ENCODE measurements around the gene POFUT1.

DNA sequence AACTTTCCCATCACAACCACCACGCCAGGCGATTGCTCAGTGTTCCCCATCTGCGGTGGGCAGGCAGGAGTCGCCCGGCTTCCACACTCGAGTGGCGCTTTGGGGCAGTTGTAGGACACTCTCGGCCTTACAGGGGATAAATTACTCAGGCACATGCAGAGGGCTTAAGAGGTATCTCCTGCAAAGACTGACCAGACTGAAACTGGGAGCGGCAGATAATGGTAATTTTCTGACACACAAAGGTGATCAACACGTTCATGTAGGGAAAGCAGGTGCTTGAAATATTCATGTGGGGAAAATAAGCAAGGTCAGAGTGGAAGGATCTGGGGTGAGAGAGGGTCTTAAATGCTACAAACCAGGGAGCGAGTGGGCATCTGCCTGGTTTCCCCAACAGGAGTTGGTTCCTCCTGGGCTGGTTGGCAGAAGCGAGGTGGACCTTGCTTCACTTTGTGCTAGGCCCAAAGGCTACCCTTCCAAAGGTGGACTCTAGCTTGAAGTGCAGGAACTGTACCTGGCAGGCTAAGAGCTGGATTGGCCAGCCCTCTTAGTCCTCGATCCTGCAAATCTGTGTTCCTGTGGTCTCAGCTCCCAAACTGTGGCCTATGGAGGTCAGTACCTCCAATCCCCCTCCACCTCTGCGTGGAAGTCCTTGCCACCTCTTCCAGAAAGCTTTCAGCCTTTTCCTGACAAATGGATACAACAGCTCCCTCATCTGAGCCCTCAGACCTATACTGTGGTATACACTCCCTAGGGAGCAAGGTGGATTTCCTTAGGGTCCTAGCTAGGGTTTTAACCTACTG lies 16.9 kb upstream of the POFUT1 start:
- TF ChIP-seq, protein P1, sequence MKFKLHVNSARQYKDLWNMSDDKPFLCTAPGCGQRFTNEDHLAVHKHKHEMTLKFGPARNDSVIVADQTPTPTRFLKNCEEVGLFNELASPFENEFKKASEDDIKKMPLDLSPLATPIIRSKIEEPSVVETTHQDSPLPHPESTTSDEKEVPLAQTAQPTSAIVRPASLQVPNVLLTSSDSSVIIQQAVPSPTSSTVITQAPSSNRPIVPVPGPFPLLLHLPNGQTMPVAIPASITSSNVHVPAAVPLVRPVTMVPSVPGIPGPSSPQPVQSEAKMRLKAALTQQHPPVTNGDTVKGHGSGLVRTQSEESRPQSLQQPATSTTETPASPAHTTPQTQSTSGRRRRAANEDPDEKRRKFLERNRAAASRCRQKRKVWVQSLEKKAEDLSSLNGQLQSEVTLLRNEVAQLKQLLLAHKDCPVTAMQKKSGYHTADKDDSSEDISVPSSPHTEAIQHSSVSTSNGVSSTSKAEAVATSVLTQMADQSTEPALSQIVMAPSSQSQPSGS (IDR thresholded peaks at IDR 0.05; ENCODE audit: low read length), result no peak
- TF ChIP-seq EP300 (IDR thresholded peaks at IDR 0.05; ENCODE audit: borderline replicate concordance in 1 of 2, low read depth in 2 of 2, low read length in 2 of 2), result no peak
- TF ChIP-seq, protein P2, sequence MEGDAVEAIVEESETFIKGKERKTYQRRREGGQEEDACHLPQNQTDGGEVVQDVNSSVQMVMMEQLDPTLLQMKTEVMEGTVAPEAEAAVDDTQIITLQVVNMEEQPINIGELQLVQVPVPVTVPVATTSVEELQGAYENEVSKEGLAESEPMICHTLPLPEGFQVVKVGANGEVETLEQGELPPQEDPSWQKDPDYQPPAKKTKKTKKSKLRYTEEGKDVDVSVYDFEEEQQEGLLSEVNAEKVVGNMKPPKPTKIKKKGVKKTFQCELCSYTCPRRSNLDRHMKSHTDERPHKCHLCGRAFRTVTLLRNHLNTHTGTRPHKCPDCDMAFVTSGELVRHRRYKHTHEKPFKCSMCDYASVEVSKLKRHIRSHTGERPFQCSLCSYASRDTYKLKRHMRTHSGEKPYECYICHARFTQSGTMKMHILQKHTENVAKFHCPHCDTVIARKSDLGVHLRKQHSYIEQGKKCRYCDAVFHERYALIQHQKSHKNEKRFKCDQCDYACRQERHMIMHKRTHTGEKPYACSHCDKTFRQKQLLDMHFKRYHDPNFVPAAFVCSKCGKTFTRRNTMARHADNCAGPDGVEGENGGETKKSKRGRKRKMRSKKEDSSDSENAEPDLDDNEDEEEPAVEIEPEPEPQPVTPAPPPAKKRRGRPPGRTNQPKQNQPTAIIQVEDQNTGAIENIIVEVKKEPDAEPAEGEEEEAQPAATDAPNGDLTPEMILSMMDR (IDR thresholded peaks at IDR 0.05; ENCODE audit: control extremely low read depth in 1 of 3, insufficient read depth in 1 of 3, low read depth in 1 of 3, low read length in 3 of 3), result peak in 1 of 3 experiments; percentile 0; a peak in 1 of 4 replicates
- no peak for TF ChIP-seq TAF1 (IDR thresholded peaks at IDR 0.05; ENCODE audit: low read depth, low read length)
- 0 out of 2 replicates have a peak, but pooled peaks have one; percentile 52 for TF ChIP-seq POLR2AphosphoS5 (IDR thresholded peaks at IDR 0.05; ENCODE audit: low read depth, low read length)
- no peak for TF ChIP-seq GABPA (IDR thresholded peaks at IDR 0.05; ENCODE audit: borderline replicate concordance, insufficient read depth, low read length)
- TF ChIP-seq RBBP5 (IDR thresholded peaks at IDR 0.05; ENCODE audit: borderline replicate concordance, low read depth, low read length), result no peak
- TF ChIP-seq, protein P3, sequence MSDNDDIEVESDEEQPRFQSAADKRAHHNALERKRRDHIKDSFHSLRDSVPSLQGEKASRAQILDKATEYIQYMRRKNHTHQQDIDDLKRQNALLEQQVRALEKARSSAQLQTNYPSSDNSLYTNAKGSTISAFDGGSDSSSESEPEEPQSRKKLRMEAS (IDR thresholded peaks at IDR 0.05), result no peak
- TF ChIP-seq HDAC6 (IDR thresholded peaks at IDR 0.05; ENCODE audit: low read depth, low read length), result no peak
